PC-3 (cell line): Measurements from ENCODE around the gene ZNF324.
"Not testable (repeated sequence)": the region's sequence is repeated elsewhere in the genome, so short reads cannot be mapped to it uniquely, and the experiment has no call there.

ENCODE experiments used
- EZH2 ChIP-seq: fragments of 300-600 bp; sonication (generic); IDR thresholded peaks from one replicate; pipeline ENCODE4 v1.6.1; 2017; ENCODE audit warnings: antibody characterized with exemption, mild to moderate bottlenecking, low read length; ENCODE audit not compliant: unreplicated experiment
- EZH2phosphoT487 ChIP-seq: fragments of 300-600 bp; sonication (generic); IDR thresholded peaks from 2 replicates; pipeline ENCODE4 v1.6.1; 2018; ENCODE audit warnings: mild to moderate bottlenecking, antibody characterized with exemption, low read length, borderline replicate concordance
- TF ChIP-seq, protein P1 (sequence below): fragments of 300-600 bp; sonication (generic); conservative IDR thresholded peaks from 2 replicates; pipeline ENCODE4 v1.5.1; 2017; ENCODE audit warnings: antibody characterized with exemption, low read depth, mild to moderate bottlenecking, low read length

DNA sequence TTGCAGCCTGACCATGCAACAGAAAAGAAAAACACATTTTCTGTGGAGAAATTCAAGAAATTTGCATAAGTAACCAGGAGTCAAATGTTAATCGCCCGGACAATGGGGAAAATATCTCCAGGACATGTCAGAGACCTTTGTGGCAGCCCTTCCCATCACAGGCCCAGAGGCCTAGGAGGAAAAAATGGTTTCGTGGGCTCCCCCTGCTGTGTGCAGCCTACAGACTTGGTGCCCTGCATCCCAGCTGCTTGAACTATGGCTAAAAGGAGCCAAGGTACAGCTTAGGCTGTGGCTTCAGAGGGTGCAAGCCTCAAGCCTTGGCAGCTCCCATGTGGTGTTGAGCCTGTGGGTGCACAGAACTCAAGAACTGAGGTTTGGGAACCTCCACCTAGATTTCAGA lies 18.0 kb upstream of the ZNF324 start:
- TF ChIP-seq, protein P1, sequence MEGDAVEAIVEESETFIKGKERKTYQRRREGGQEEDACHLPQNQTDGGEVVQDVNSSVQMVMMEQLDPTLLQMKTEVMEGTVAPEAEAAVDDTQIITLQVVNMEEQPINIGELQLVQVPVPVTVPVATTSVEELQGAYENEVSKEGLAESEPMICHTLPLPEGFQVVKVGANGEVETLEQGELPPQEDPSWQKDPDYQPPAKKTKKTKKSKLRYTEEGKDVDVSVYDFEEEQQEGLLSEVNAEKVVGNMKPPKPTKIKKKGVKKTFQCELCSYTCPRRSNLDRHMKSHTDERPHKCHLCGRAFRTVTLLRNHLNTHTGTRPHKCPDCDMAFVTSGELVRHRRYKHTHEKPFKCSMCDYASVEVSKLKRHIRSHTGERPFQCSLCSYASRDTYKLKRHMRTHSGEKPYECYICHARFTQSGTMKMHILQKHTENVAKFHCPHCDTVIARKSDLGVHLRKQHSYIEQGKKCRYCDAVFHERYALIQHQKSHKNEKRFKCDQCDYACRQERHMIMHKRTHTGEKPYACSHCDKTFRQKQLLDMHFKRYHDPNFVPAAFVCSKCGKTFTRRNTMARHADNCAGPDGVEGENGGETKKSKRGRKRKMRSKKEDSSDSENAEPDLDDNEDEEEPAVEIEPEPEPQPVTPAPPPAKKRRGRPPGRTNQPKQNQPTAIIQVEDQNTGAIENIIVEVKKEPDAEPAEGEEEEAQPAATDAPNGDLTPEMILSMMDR: not testable (repeated sequence)
- TF ChIP-seq EZH2phosphoT487, EZH2: not testable (repeated sequence)
